ENCODE measurements around the gene KRT33B. TPM values are rescaled to one million over a fixed set of nuclear protein-coding genes. Genes with fewer than 3 reads are reported as not detected.

The KRT33B gene
- total RNA-seq, 1 experiment from 2014 or later: not detected

- ChIA-PET POLR2A (interaction anchor here (0.6 to 0.7 kb wide), 2 partner anchors 20 to 445 kb away, joined by 3 to 14 read pairs; partner anchors contain the start of gene FKBP10), CTCF (no interaction called here)
- intact Hi-C loops (cut with micrococcal nuclease; ENCODE audit: unreplicated experiment) (no loop called here), in situ Hi-C loops (cut with HindIII; ENCODE audit: low pct_unique_long_range_greater_than_20kb, low sequenced_read_pairs) (no loop called here)
- Histone ChIP-seq H3K36me3 (ENCODE audit: control insufficient read depth, insufficient read depth, low read length) (no peaks in the 10 kb centered on the region), H3K4me1 (ENCODE audit: control insufficient read depth, insufficient read depth, low read length) (no peaks in the 10 kb centered on the region), H3K27me3 (ENCODE audit: control insufficient read depth, insufficient read depth, low read length) (peaks cover 2% of the 10 kb centered on the region; the same call in 1 of the 2 replicates), H3K27ac (ENCODE audit: low read length) (no peak overlapping the region), H3K9me3 (ENCODE audit: control insufficient read depth, insufficient read depth, low read depth, low read length) (no peaks in the 10 kb centered on the region), H3K4me3 (ENCODE audit: low read depth in 2 of 2, low read length in 2 of 2) (no peak overlapping the region)
- BruUV-seq (replicated peaks): no TSS peak
- ATAC-seq (no peak), DNase-seq (ENCODE audit: low read depth, low spot score) (no peak)
- TF ChIP-seq SIN3A (IDR thresholded peaks at IDR 0.05; ENCODE audit: borderline replicate concordance, insufficient read depth, low read depth, low read length) (no peak), POLR2AphosphoS5 (IDR thresholded peaks at IDR 0.05; ENCODE audit: low read depth, low read length) (no peak), REST (IDR thresholded peaks at IDR 0.05; ENCODE audit: insufficient read depth in 1 of 2, low read depth in 2 of 2, low read length in 1 of 2) (no peak), TCF7L2 (IDR thresholded peaks at IDR 0.05; ENCODE audit: low read depth, low read length) (no peak)
- TF ChIP-seq, protein P1, sequence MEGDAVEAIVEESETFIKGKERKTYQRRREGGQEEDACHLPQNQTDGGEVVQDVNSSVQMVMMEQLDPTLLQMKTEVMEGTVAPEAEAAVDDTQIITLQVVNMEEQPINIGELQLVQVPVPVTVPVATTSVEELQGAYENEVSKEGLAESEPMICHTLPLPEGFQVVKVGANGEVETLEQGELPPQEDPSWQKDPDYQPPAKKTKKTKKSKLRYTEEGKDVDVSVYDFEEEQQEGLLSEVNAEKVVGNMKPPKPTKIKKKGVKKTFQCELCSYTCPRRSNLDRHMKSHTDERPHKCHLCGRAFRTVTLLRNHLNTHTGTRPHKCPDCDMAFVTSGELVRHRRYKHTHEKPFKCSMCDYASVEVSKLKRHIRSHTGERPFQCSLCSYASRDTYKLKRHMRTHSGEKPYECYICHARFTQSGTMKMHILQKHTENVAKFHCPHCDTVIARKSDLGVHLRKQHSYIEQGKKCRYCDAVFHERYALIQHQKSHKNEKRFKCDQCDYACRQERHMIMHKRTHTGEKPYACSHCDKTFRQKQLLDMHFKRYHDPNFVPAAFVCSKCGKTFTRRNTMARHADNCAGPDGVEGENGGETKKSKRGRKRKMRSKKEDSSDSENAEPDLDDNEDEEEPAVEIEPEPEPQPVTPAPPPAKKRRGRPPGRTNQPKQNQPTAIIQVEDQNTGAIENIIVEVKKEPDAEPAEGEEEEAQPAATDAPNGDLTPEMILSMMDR (IDR thresholded peaks at IDR 0.05): no peak
Observed at GRCh38 chr17:41367426-41368075, 2.1 kb downstream of the KRT33B start.

DNA sequence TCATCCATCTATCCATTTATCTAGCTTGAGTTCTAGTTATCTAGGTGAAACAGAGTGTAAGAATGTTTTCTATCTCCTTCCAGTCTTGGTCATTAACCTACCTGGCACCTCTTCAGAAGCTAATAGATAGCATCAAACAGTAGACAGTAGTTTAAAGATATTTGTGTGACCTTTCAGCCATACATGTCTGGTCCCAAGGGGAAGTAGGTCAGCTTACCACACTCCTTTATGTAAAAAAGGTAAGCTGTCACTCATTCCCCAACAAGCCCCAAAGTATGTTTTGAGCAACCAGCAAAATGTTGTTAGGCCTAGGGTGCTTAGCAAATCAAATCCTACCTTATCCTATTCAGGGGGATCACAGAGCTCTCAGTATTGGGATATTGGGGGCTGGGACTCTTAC, 3.5 kb downstream of the KRT33B start:
- ChIA-PET POLR2A (no interaction called here), CTCF (no interaction called here)
- Histone ChIP-seq H3K27ac (ENCODE audit: low read length) (no peak overlapping the region), H3K4me3 (ENCODE audit: low read depth in 2 of 2, low read length in 2 of 2) (no peak overlapping the region), H3K27me3 (ENCODE audit: control insufficient read depth, insufficient read depth, low read length) (peaks cover 2% of the 10 kb centered on the region; the same call in 1 of the 2 replicates), H3K36me3 (ENCODE audit: control insufficient read depth, insufficient read depth, low read length) (no peaks in the 10 kb centered on the region), H3K9me3 (ENCODE audit: control insufficient read depth, insufficient read depth, low read depth, low read length) (no peaks in the 10 kb centered on the region), H3K4me1 (ENCODE audit: control insufficient read depth, insufficient read depth, low read length) (no peaks in the 10 kb centered on the region)
- intact Hi-C loops (cut with micrococcal nuclease; ENCODE audit: unreplicated experiment) (no loop called here), in situ Hi-C loops (cut with HindIII; ENCODE audit: low pct_unique_long_range_greater_than_20kb, low sequenced_read_pairs) (no loop called here)
- ATAC-seq (no peak), DNase-seq (ENCODE audit: low read depth, low spot score) (no peak)
- BruUV-seq (replicated peaks): no TSS peak
- TF ChIP-seq, protein P1 (IDR thresholded peaks at IDR 0.05): no peak
- TF ChIP-seq SIN3A (IDR thresholded peaks at IDR 0.05; ENCODE audit: borderline replicate concordance, insufficient read depth, low read depth, low read length) (no peak), TCF7L2 (IDR thresholded peaks at IDR 0.05; ENCODE audit: low read depth, low read length) (no peak), REST (IDR thresholded peaks at IDR 0.05; ENCODE audit: insufficient read depth in 1 of 2, low read depth in 2 of 2, low read length in 1 of 2) (no peak), POLR2AphosphoS5 (IDR thresholded peaks at IDR 0.05; ENCODE audit: low read depth, low read length) (no peak)

Data from Panc1 (cell line).